IMR-90 (cell line): ENCODE measurements around the gene S1PR1. TPM values are rescaled to one million over a fixed set of nuclear protein-coding genes. Genes with fewer than 3 reads are reported as not detected.

Experiments used
- ATAC-seq: fragments of 200-7000 bp; cut with Tn5 transposase; 2 replicates; pipeline ENCODE4 v1.9.1; 2020; ENCODE audit warnings: low read depth, mild to moderate bottlenecking, moderate library complexity
- BruUV-seq: library from RNA; stranded (reverse); fragments of 400-500 nt; replicated peaks from 2 replicates; lab custom pipeline; 2021; lab: Mats Ljungman, UMichigan
- CTCF ChIA-PET: fragments of 300-600 bp; formaldehyde crosslinking; extraction: SDS; loops from one replicate; lab custom pipeline; 2021; ENCODE audit warnings: antibody characterized with exemption; lab: Yijun Ruan, JAX
- POLR2A ChIA-PET: fragments of 300-600 bp; sonication (Branson Sonifier 250); formaldehyde crosslinking; loops from one replicate; lab custom pipeline; 2022; ENCODE audit warnings: antibody characterized with exemption; ENCODE audit not compliant: unreplicated experiment; lab: Charles Lee
- DNase-seq: peaks from one replicate; pipeline ENCODE4 v3.0.0; 2013
- H2AFZ ChIP-seq: replicated peaks from 2 replicates; pipeline ENCODE3; 2013; ENCODE audit warnings: low read length, mild to moderate bottlenecking; ENCODE audit not compliant: poor library complexity
- H2AK5ac ChIP-seq: 2 replicates; pipeline ENCODE4 v1.6.1; 2013; ENCODE audit warnings: low read depth, low read length, inconsistent platforms
- H2AK9ac ChIP-seq: replicated peaks from 2 replicates; pipeline ENCODE3; 2013; ENCODE audit warnings: mild to moderate bottlenecking, low read depth, low read length, moderate library complexity; ENCODE audit not compliant: poor library complexity
- H2BK120ac ChIP-seq: 2 replicates; pipeline ENCODE4 v1.6.1; 2013; ENCODE audit warnings: low read depth, low read length, inconsistent platforms
- H2BK15ac ChIP-seq: 3 replicates; pipeline ENCODE4 v1.6.1; 2013; ENCODE audit warnings: low read depth, low read length, inconsistent platforms
- H2BK20ac ChIP-seq: 2 replicates; pipeline ENCODE4 v1.6.1; 2013; ENCODE audit warnings: low read depth, mild to moderate bottlenecking, inconsistent platforms, low read length, moderate library complexity
- H2BK5ac ChIP-seq: 2 replicates; pipeline ENCODE4 v1.6.1; 2013; ENCODE audit warnings: mild to moderate bottlenecking, low read depth, low read length, inconsistent platforms; ENCODE audit not compliant: poor library complexity, severe bottlenecking
- H3K14ac ChIP-seq: replicated peaks from 2 replicates; pipeline ENCODE4 v1.6.1; 2013; ENCODE audit warnings: low read depth, low read length, inconsistent platforms
- H3K18ac ChIP-seq: 2 replicates; pipeline ENCODE4 v1.6.1; 2013; ENCODE audit warnings: low read depth, low read length, control low read depth
- H3K23ac ChIP-seq: 2 replicates; pipeline ENCODE4 v1.6.1; 2013; ENCODE audit warnings: low read depth, low read length, inconsistent platforms
- H3K27ac ChIP-seq: 2 replicates; pipeline ENCODE4 v1.5.1; 2013; ENCODE audit warnings: mild to moderate bottlenecking, control low read depth, low read length; ENCODE audit not compliant: insufficient read depth
- H3K27me3 ChIP-seq: 2 replicates; pipeline ENCODE4 v1.6.1; 2013; ENCODE audit warnings: low read length; ENCODE audit not compliant: control insufficient read depth, insufficient read depth
- H3K36me3 ChIP-seq: 2 replicates; pipeline ENCODE4 v1.6.1; 2013; ENCODE audit warnings: low read length, mixed read lengths; ENCODE audit not compliant: control insufficient read depth, insufficient read depth
- H3K4ac ChIP-seq: 2 replicates; pipeline ENCODE4 v1.6.1; 2013; ENCODE audit warnings: low read depth, low read length, inconsistent platforms
- H3K4me1 ChIP-seq: 2 replicates; pipeline ENCODE4 v1.6.1; 2013; ENCODE audit warnings: low read length, mixed read lengths; ENCODE audit not compliant: control insufficient read depth, insufficient read depth
- H3K4me2 ChIP-seq: 2 replicates; pipeline ENCODE4 v1.6.1; 2013; ENCODE audit warnings: low read depth, mild to moderate bottlenecking, control low read depth, low read length, moderate library complexity
- H3K4me3 ChIP-seq: 2 replicates; pipeline ENCODE4 v1.5.1; 2013; ENCODE audit warnings: low read depth, mild to moderate bottlenecking, control low read depth, low read length, moderate library complexity; ENCODE audit not compliant: insufficient read depth
- H3K56ac ChIP-seq: 2 replicates; pipeline ENCODE4 v1.6.1; 2013; ENCODE audit warnings: low read length, inconsistent platforms; ENCODE audit not compliant: insufficient read depth; ENCODE audit errors: extremely low read depth
- H3K79me1 ChIP-seq, 2 experiments: 2 replicates each; pipeline ENCODE4 v1.6.1; 2013; ENCODE audit warnings: low read length in 2 of 2, inconsistent platforms in 1 of 2, low read depth in 1 of 2
- H3K9ac ChIP-seq: 2 replicates; pipeline ENCODE4 v1.6.1; 2013; ENCODE audit warnings: low read depth, low read length, control low read depth
- H3K9me1 ChIP-seq: 2 replicates; pipeline ENCODE4 v1.6.1; 2013; ENCODE audit warnings: low read length, inconsistent platforms; ENCODE audit not compliant: insufficient read depth
- H3K9me3 ChIP-seq: 2 replicates; pipeline ENCODE4 v1.6.1; 2013; ENCODE audit warnings: low read length; ENCODE audit not compliant: control insufficient read depth, insufficient read depth
- H4K20me1 ChIP-seq: 2 replicates; pipeline ENCODE4 v1.6.1; 2013; ENCODE audit warnings: low read length, inconsistent platforms; ENCODE audit not compliant: insufficient read depth
- H4K5ac ChIP-seq: 2 replicates; pipeline ENCODE4 v1.6.1; 2013; ENCODE audit warnings: mild to moderate bottlenecking, low read depth, low read length, control low read depth
- H4K8ac ChIP-seq, 2 experiments: 2 replicates each; pipeline ENCODE4 v1.6.1; 2013; ENCODE audit warnings: low read depth in 2 of 2, low read length in 2 of 2, control low read depth in 1 of 2, inconsistent platforms in 1 of 2
- H4K91ac ChIP-seq: 2 replicates; pipeline ENCODE4 v1.6.1; 2013; ENCODE audit warnings: low read depth, low read length, inconsistent platforms; ENCODE audit not compliant: insufficient read depth
- BHLHE40 ChIP-seq: fragments of 150-350 bp; IDR thresholded peaks from 2 replicates; pipeline ENCODE4 v1.6.1; 2016; ENCODE audit warnings: mild to moderate bottlenecking, low read depth, low read length
- CEBPB ChIP-seq: IDR thresholded peaks from 2 replicates; pipeline ENCODE4 v1.6.1; 2012; ENCODE audit warnings: low read depth, low read length, improper control_type of control experiment
- CHD1 ChIP-seq: IDR thresholded peaks from 2 replicates; pipeline ENCODE4 v1.6.1; 2012; ENCODE audit warnings: low read depth, low read length, improper control_type of control experiment
- FOS ChIP-seq: fragments of 150-350 bp; IDR thresholded peaks from 2 replicates; pipeline ENCODE4 v1.6.1; 2016; ENCODE audit warnings: low read depth, low read length
- MAFK ChIP-seq: IDR thresholded peaks from 2 replicates; pipeline ENCODE4 v1.6.1; 2012; ENCODE audit warnings: low read depth, low read length, improper control_type of control experiment
- MAZ ChIP-seq: IDR thresholded peaks from 2 replicates; pipeline ENCODE4 v1.6.1; 2012; ENCODE audit warnings: low read depth, mild to moderate bottlenecking, low read length, improper control_type of control experiment, moderate library complexity, borderline replicate concordance
- MXI1 ChIP-seq: IDR thresholded peaks from 2 replicates; pipeline ENCODE4 v1.6.1; 2012; ENCODE audit warnings: low read depth, mild to moderate bottlenecking, low read length, moderate library complexity, borderline replicate concordance
- NFE2L2 ChIP-seq: fragments of 150-350 bp; IDR thresholded peaks from 2 replicates; pipeline ENCODE4 v1.6.1; 2016; ENCODE audit warnings: low read depth, mild to moderate bottlenecking, low read length
- POLR2A ChIP-seq: IDR thresholded peaks from 2 replicates; pipeline ENCODE4 v1.6.1; 2012; ENCODE audit warnings: mild to moderate bottlenecking, low read depth, low read length
- RAD21 ChIP-seq: IDR thresholded peaks from 2 replicates; pipeline ENCODE4 v1.6.1; 2012; ENCODE audit warnings: low read length, improper control_type of control experiment
- RCOR1 ChIP-seq: IDR thresholded peaks from 2 replicates; pipeline ENCODE4 v1.6.1; 2012; ENCODE audit warnings: mild to moderate bottlenecking, low read length, improper control_type of control experiment; ENCODE audit not compliant: insufficient replicate concordance
- RFX5 ChIP-seq: IDR thresholded peaks from 2 replicates; pipeline ENCODE4 v1.8.0; 2012; ENCODE audit warnings: low read depth, mild to moderate bottlenecking, low read length, moderate library complexity
- WGBS, 2 experiments: methylation state at CpG; one replicate each; pipeline versions ENCODE4 v1.1.5 to v1.1.7; 2013; ENCODE audit warnings: missing lambda C conversion rate in 2 of 2; ENCODE audit not compliant: insufficient read length in 1 of 2; ENCODE audit errors: extremely low coverage in 2 of 2; 5-methylcytosine and 5-hydroxymethylcytosine counted together
- dilution Hi-C: fragments of 300-500 bp; cut with HindIII; formaldehyde crosslinking; loops from one replicate; pipeline ENCODE4 v1.14.3; 2018; ENCODE audit warnings: low sequenced_read_pairs; ENCODE audit not compliant: unreplicated experiment
- in situ Hi-C: fragments of 300-500 bp; cut with MboI; formaldehyde crosslinking; loops from 3 replicates; pipeline ENCODE4 v1.14.3; 2019; ENCODE audit warnings: low sequenced_read_pairs, inconsistent platforms, mixed read lengths
- intact Hi-C: fragments of 100-400 bp; cut with micrococcal nuclease; formaldehyde crosslinking; loops from 2 replicates; pipeline ENCODE4 v1.10.0; 2022
- polyA plus RNA-seq, 3 experiments: library from polyadenylated mRNA; depleted of rRNA; stranded (reverse); fragments of >200 nt; gene quantifications; 2 replicates each; pipeline ENCODE4 v1.2.3, GENCODE V29; 2012; ENCODE audit warnings: low replicate concordance in 1 of 3
- total RNA-seq: library from RNA; depleted of rRNA; stranded (reverse); fragments of >200 nt; gene quantifications from 2 replicates; pipeline ENCODE4 v1.2.3, GENCODE V29; 2012
- TF ChIP-seq, protein P1 (sequence below): conservative IDR thresholded peaks from 2 replicates; pipeline ENCODE4 v1.5.1; 2012; ENCODE audit warnings: mild to moderate bottlenecking, low read depth, low read length, improper control_type of control experiment

The S1PR1 gene
- total and polyA plus RNA-seq, 2 of the 4 experiments (the other 2 are of a cell fraction) = 12.9 to 15.6 TPM

DNA sequence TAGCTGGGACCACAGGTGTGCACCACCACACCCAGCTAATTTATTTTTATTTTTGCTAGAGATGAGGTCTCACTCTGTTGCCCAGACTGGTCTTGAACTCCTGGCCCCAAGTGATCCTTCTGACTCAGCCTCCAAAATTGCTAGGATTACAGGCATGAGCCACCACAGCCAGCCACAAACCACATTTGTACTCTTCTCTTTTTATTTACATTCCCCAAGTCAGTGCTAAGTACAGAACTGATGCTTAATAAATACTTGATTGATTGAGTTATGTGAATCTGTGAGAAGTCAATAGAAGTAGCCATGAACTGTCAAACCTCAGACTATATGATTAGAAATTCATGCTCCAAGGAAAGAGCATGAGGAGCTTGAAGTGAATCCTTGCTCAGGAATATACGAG lies 48.5 kb upstream of the S1PR1 start:
- Histone ChIP-seq H2BK20ac (peak overlapping the region; percentile 85; the same call in 1 of the 2 replicates), H2BK120ac (peak overlapping the region; percentile 83), H3K23ac (no peak overlapping the region), H3K4me3 (no peak overlapping the region), H4K91ac (no peak overlapping the region), H3K36me3 (no peaks in the 10 kb centered on the region), H4K20me1 (no peaks in the 10 kb centered on the region), H2AK5ac (peak overlapping the region; percentile 74; the same call in 1 of the 2 replicates), H3K4me1 (peaks cover 9% of the 10 kb centered on the region), H3K79me1 (no peaks in the 10 kb centered on the region), H3K56ac (no peak overlapping the region), H3K27me3 (no peaks in the 10 kb centered on the region), H2AFZ (no peak overlapping the region), H2BK15ac (peak overlapping the region; percentile 90; the same call in 1 of the 3 replicates), H2BK5ac (peak overlapping the region; percentile 70), H3K9me3 (no peaks in the 10 kb centered on the region), H3K9ac (no peak overlapping the region), H4K5ac (no peak overlapping the region; the same call in 1 of the 2 replicates), H4K8ac (peak overlapping the region in 1 of 2 experiments; percentile 57; a peak in 2 of 4 replicates), H3K4ac (peak overlapping the region; percentile 71), H2AK9ac (no peak overlapping the region), H3K27ac (no peak overlapping the region), H3K14ac (peak overlapping the region; percentile 51; the same call in 1 of the 2 replicates), H3K18ac (peak overlapping the region; percentile 45; the same call in 1 of the 2 replicates), H3K9me1 (peaks cover 7% of the 10 kb centered on the region), H3K4me2 (no peak overlapping the region)
- CTCF ChIA-PET = no interaction called here
- no TSS peak for BruUV-seq
- POLR2A ChIA-PET = no interaction called here
- intact Hi-C loops (no loop called here), dilution Hi-C loops (no loop called here), in situ Hi-C loops (no loop called here)
- TF ChIP-seq MAFK = no peak
- TF ChIP-seq RCOR1 = no peak
- TF ChIP-seq RAD21 = no peak
- TF ChIP-seq CHD1 = no peak
- TF ChIP-seq POLR2A = no peak
- TF ChIP-seq RFX5 = no peak
- TF ChIP-seq, protein P1, sequence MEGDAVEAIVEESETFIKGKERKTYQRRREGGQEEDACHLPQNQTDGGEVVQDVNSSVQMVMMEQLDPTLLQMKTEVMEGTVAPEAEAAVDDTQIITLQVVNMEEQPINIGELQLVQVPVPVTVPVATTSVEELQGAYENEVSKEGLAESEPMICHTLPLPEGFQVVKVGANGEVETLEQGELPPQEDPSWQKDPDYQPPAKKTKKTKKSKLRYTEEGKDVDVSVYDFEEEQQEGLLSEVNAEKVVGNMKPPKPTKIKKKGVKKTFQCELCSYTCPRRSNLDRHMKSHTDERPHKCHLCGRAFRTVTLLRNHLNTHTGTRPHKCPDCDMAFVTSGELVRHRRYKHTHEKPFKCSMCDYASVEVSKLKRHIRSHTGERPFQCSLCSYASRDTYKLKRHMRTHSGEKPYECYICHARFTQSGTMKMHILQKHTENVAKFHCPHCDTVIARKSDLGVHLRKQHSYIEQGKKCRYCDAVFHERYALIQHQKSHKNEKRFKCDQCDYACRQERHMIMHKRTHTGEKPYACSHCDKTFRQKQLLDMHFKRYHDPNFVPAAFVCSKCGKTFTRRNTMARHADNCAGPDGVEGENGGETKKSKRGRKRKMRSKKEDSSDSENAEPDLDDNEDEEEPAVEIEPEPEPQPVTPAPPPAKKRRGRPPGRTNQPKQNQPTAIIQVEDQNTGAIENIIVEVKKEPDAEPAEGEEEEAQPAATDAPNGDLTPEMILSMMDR = no peak
- TF ChIP-seq FOS = no peak
- no peak for TF ChIP-seq NFE2L2
- no peak for TF ChIP-seq BHLHE40
- TF ChIP-seq CEBPB = no peak
- no peak for TF ChIP-seq MXI1
- no peak for TF ChIP-seq MAZ
- DNase-seq (peak; percentile 65), ATAC-seq (peak; percentile 48; the same call in 1 of the 2 replicates)
- no CpG with 5 or more reads among the region's 1 CpG for WGBS, 2 experiments
